Measurements from ENCODE around the gene VNN1. TPM values are rescaled to one million over a fixed set of nuclear protein-coding genes. Genes with fewer than 3 reads are reported as not detected.
"Not testable (repeated sequence)": the region's sequence is repeated elsewhere in the genome, so short reads cannot be mapped to it uniquely, and the experiment has no call there.

Gene VNN1
- total RNA-seq, 1 donor from 2014 or later, result not detected

GRCh38 chr6:132684272-132684671 is 29.6 kb downstream of the VNN1 start:
- Mint-ChIP-seq H3K27ac (no peak overlapping the region), H3K9me3 (no peaks in the 10 kb centered on the region), H3K4me3 (no peak overlapping the region), H3K27me3 (ENCODE audit: insufficient read depth) (peaks cover 34% of the 10 kb centered on the region), H3K36me3 (ENCODE audit: low read depth) (no peaks in the 10 kb centered on the region), H3K4me1 (ENCODE audit: low read depth) (no peaks in the 10 kb centered on the region)
- intact Hi-C loops (cut with micrococcal nuclease), result no loop called here
- DNase-seq (ENCODE audit: low spot score), result no peak

- H3K9me3 Mint-ChIP-seq, result no peaks in the 10 kb centered on the region
- intact Hi-C loops (cut with micrococcal nuclease), result no loop called here
- H3K36me3 Mint-ChIP-seq (ENCODE audit: low read depth), result no peaks in the 10 kb centered on the region
- no peaks in the 10 kb centered on the region for H3K4me1 Mint-ChIP-seq (ENCODE audit: low read depth)
- no peak for DNase-seq (ENCODE audit: low spot score)
- H3K27me3 Mint-ChIP-seq (ENCODE audit: insufficient read depth), result peaks cover 36% of the 10 kb centered on the region
- H3K4me3 Mint-ChIP-seq, result no peak overlapping the region
- H3K27ac Mint-ChIP-seq, result no peak overlapping the region
Observed at GRCh38 chr6:132683543-132683942, 30.3 kb downstream of the VNN1 start.

GRCh38 chr6:132679094-132679493 is 34.8 kb downstream of the VNN1 start:
- Mint-ChIP-seq H3K27me3 (ENCODE audit: insufficient read depth) (peaks cover 23% of the 10 kb centered on the region), H3K4me1 (ENCODE audit: low read depth) (peaks cover 11% of the 10 kb centered on the region)
- intact Hi-C loops (cut with micrococcal nuclease); H3K4me3 Mint-ChIP-seq; H3K27ac Mint-ChIP-seq; DNase-seq (ENCODE audit: low spot score); H3K9me3 Mint-ChIP-seq; H3K36me3 Mint-ChIP-seq (ENCODE audit: low read depth): not testable (repeated sequence)

GRCh38 chr6:132675749-132676148 is 38.1 kb downstream of the VNN1 start:
- DNase-seq (ENCODE audit: low spot score), result no peak
- intact Hi-C loops (cut with micrococcal nuclease), result no loop called here
- Mint-ChIP-seq H3K9me3 (no peaks in the 10 kb centered on the region), H3K27ac (no peak overlapping the region), H3K36me3 (ENCODE audit: low read depth) (peaks cover 2% of the 10 kb centered on the region), H3K4me1 (ENCODE audit: low read depth) (peaks cover 11% of the 10 kb centered on the region), H3K27me3 (ENCODE audit: insufficient read depth) (peaks cover 13% of the 10 kb centered on the region), H3K4me3 (no peak overlapping the region)

GRCh38 chr6:132675002-132675401 is 38.9 kb downstream of the VNN1 start:
- no peak for DNase-seq (ENCODE audit: low spot score)
- Mint-ChIP-seq H3K27ac (no peak overlapping the region), H3K4me1 (ENCODE audit: low read depth) (peaks cover 12% of the 10 kb centered on the region), H3K4me3 (no peak overlapping the region), H3K36me3 (ENCODE audit: low read depth) (peaks cover 2% of the 10 kb centered on the region), H3K27me3 (ENCODE audit: insufficient read depth) (peaks cover 13% of the 10 kb centered on the region), H3K9me3 (no peaks in the 10 kb centered on the region)
- intact Hi-C loops (cut with micrococcal nuclease), result no loop called here

GRCh38 chr6:132673376-132674094 is 40.3 kb downstream of the VNN1 start:
- H3K4me3 Mint-ChIP-seq, result no peak overlapping the region
- peaks cover 7% of the 10 kb centered on the region for H3K27me3 Mint-ChIP-seq (ENCODE audit: insufficient read depth)
- peaks cover 17% of the 10 kb centered on the region for H3K4me1 Mint-ChIP-seq (ENCODE audit: low read depth)
- H3K36me3 Mint-ChIP-seq (ENCODE audit: low read depth), result peaks cover 2% of the 10 kb centered on the region
- no peak for DNase-seq (ENCODE audit: low spot score)
- intact Hi-C loops (cut with micrococcal nuclease), result no loop called here
- no peaks in the 10 kb centered on the region for H3K9me3 Mint-ChIP-seq
- H3K27ac Mint-ChIP-seq, result no peak overlapping the region

GRCh38 chr6:132671295-132671694 is 42.6 kb downstream of the VNN1 start:
- intact Hi-C loops (cut with micrococcal nuclease), result no loop called here
- H3K9me3 Mint-ChIP-seq, result no peaks in the 10 kb centered on the region

GRCh38 chr6:132669690-132670291 is 44.1 kb downstream of the VNN1 start:
- Mint-ChIP-seq H3K9me3 (no peaks in the 10 kb centered on the region), H3K27ac (no peak overlapping the region), H3K4me1 (ENCODE audit: low read depth) (peaks cover 7% of the 10 kb centered on the region), H3K27me3 (ENCODE audit: insufficient read depth) (peaks cover 5% of the 10 kb centered on the region), H3K36me3 (ENCODE audit: low read depth) (no peaks in the 10 kb centered on the region), H3K4me3 (no peak overlapping the region)
- DNase-seq (ENCODE audit: low spot score), result no peak
- intact Hi-C loops (cut with micrococcal nuclease), result loop anchor here (1.0 to 5.0 kb wide), 7 partner anchors 94 to 293 kb away; partner anchors contain the start of gene RPS12

More at GRCh38 chr6:132671295-132671694, 42.6 kb downstream of the VNN1 start:
- no peak for DNase-seq (ENCODE audit: low spot score)
- Mint-ChIP-seq H3K27me3 (ENCODE audit: insufficient read depth) (peaks cover 11% of the 10 kb centered on the region), H3K4me1 (ENCODE audit: low read depth) (peaks cover 17% of the 10 kb centered on the region), H3K36me3 (ENCODE audit: low read depth) (no peaks in the 10 kb centered on the region), H3K27ac (no peak overlapping the region), H3K4me3 (no peak overlapping the region)

- Mint-ChIP-seq H3K36me3 (ENCODE audit: low read depth) (no peaks in the 10 kb centered on the region), H3K27ac (no peak overlapping the region), H3K9me3 (no peaks in the 10 kb centered on the region)
Observed at GRCh38 chr6:132666118-132666517, 47.7 kb downstream of the VNN1 start.

GRCh38 chr6:132664309-132665034 is 49.4 kb downstream of the VNN1 start:
- Mint-ChIP-seq H3K4me1 (ENCODE audit: low read depth) (no peaks in the 10 kb centered on the region), H3K36me3 (ENCODE audit: low read depth) (no peaks in the 10 kb centered on the region), H3K9me3 (no peaks in the 10 kb centered on the region), H3K27me3 (ENCODE audit: insufficient read depth) (peaks cover 4% of the 10 kb centered on the region), H3K4me3 (no peak overlapping the region), H3K27ac (no peak overlapping the region)
- intact Hi-C loops (cut with micrococcal nuclease), result loop anchor here (5.0 kb wide), 2 partner anchors 118 to 132 kb away; no protein-coding TSS in a partner anchor
- DNase-seq (ENCODE audit: low spot score), result no peak

More at GRCh38 chr6:132666118-132666517, 47.7 kb downstream of the VNN1 start:
- Mint-ChIP-seq H3K27me3 (ENCODE audit: insufficient read depth) (peaks cover 4% of the 10 kb centered on the region), H3K4me3 (no peak overlapping the region), H3K4me1 (ENCODE audit: low read depth) (peaks cover 6% of the 10 kb centered on the region)
- intact Hi-C loops (cut with micrococcal nuclease), result loop anchor here (5.0 kb wide), 2 partner anchors 116 to 134 kb away; no protein-coding TSS in a partner anchor
- DNase-seq (ENCODE audit: low spot score), result no peak

- Mint-ChIP-seq H3K27me3 (ENCODE audit: insufficient read depth) (peaks cover 7% of the 10 kb centered on the region), H3K36me3 (ENCODE audit: low read depth) (no peaks in the 10 kb centered on the region), H3K4me3 (no peak overlapping the region), H3K4me1 (ENCODE audit: low read depth) (no peaks in the 10 kb centered on the region), H3K9me3 (no peaks in the 10 kb centered on the region), H3K27ac (no peak overlapping the region)
- intact Hi-C loops (cut with micrococcal nuclease), result no loop called here
- DNase-seq (ENCODE audit: low spot score), result no peak
Observed at GRCh38 chr6:132663661-132664060, 50.2 kb downstream of the VNN1 start.

- H3K27ac Mint-ChIP-seq, result no peak overlapping the region
- peaks cover 3% of the 10 kb centered on the region for H3K27me3 Mint-ChIP-seq (ENCODE audit: insufficient read depth)
- H3K4me3 Mint-ChIP-seq, result no peak overlapping the region
- DNase-seq (ENCODE audit: low spot score), result no peak
- H3K36me3 Mint-ChIP-seq (ENCODE audit: low read depth), result no peaks in the 10 kb centered on the region
- no peaks in the 10 kb centered on the region for H3K9me3 Mint-ChIP-seq
- no peaks in the 10 kb centered on the region for H3K4me1 Mint-ChIP-seq (ENCODE audit: low read depth)
- intact Hi-C loops (cut with micrococcal nuclease), result no loop called here
Observed at GRCh38 chr6:132661906-132662305, 51.9 kb downstream of the VNN1 start.

- peaks cover 13% of the 10 kb centered on the region for H3K27me3 Mint-ChIP-seq (ENCODE audit: insufficient read depth)
- H3K4me3 Mint-ChIP-seq, result no peak within 1 kb of the TSS
- H3K4me1 Mint-ChIP-seq (ENCODE audit: low read depth), result no peaks in the 10 kb centered on the region
- no peaks in the 10 kb centered on the region for H3K9me3 Mint-ChIP-seq
- no peaks in the 10 kb centered on the region for H3K36me3 Mint-ChIP-seq (ENCODE audit: low read depth)
- H3K27ac Mint-ChIP-seq, result no peak within 1 kb of the TSS
- no peak for DNase-seq (ENCODE audit: low spot score)
- intact Hi-C loops (cut with micrococcal nuclease), result no loop called here
Observed at GRCh38 chr6:132659082-132659481, 54.8 kb downstream of the VNN1 start, which contains the start of gene TAAR1. TAAR1 (minus strand) TSS chr6:132659182; CDS start chr6:132646003, 13,179 bp downstream.
